ENCODE data around the gene PRUNE2. TPM values are rescaled to one million over a fixed set of nuclear protein-coding genes. Genes with fewer than 3 reads are reported as not detected.
A peak's percentile ranks its signal among the peaks of the same experiment; 100 is the strongest.

Gene PRUNE2
- total RNA-seq, 2 experiments from 2014 or later: not detected

DNA sequence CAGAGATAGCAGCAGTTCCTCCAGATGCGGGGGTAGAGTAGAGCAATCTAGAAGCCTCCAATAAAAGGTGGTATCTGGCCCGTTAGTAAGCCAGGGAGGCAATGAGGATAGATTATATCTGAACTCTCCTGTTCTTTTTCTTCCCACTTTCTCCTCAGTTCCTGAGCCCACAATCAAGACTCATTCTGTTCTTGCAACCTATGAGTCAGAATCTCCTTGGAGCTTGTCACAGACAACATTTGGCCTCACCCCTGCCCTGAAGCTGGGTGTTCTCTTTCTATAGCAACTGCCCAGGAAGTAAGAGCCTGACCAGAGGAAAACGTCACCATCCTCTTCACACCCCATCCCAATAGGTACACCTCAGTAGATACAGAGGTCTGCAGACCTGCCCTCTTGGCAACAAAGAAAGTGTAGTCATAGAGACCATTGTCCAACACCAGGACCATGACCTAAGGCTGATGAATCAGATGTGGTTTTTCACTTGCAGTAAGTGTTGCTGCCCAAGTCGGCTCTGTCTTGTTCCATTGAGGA is 218.0 kb downstream of the PRUNE2 start:
- ATAC-seq (ENCODE audit: poor library complexity): no peak
- H3K9me3 Mint-ChIP-seq: no peaks in the 10 kb centered on the region
- H3K36me3 Mint-ChIP-seq (ENCODE audit: low read depth): no peaks in the 10 kb centered on the region
- DNase-seq: peak in 2 of 14 experiments; percentile 7 to 35
- Histone ChIP-seq H3K9me3 (ENCODE audit: control insufficient read depth in 1 of 2, insufficient read depth in 1 of 2, low read length in 2 of 2) (no peaks in the 10 kb centered on the region), H3K4me1 (ENCODE audit: insufficient read depth, low read length) (peaks cover 6% of the 10 kb centered on the region), H3K4me3 (ENCODE audit: low read length) (no peak overlapping the region), H3K36me3 (ENCODE audit: insufficient read depth, low read length) (no peaks in the 10 kb centered on the region), H3K27ac (ENCODE audit: low read depth in 1 of 2, low read length in 2 of 2) (no peak overlapping the region), H3K27me3 (ENCODE audit: control insufficient read depth in 1 of 2, insufficient read depth in 2 of 2, low read length in 2 of 2) (peaks cover 0 to 34% of the 10 kb centered on the region in 2 experiments)
- POLR2A ChIA-PET: no interaction called here
- intact Hi-C loops (cut with DNase I, micrococcal nuclease): loop anchor here in 1 of 2 experiments (5.0 kb wide), 1 partner anchor 1071 kb away; no protein-coding TSS in a partner anchor
- H3K4me3 Mint-ChIP-seq: no peak overlapping the region
- CTCF ChIA-PET: no interaction called here
- H3K27me3 Mint-ChIP-seq: peaks cover 30% of the 10 kb centered on the region
- no peak overlapping the region for H3K27ac Mint-ChIP-seq
- peaks cover 8% of the 10 kb centered on the region for H3K4me1 Mint-ChIP-seq (ENCODE audit: low read depth)
- TF ChIP-seq, protein P1, sequence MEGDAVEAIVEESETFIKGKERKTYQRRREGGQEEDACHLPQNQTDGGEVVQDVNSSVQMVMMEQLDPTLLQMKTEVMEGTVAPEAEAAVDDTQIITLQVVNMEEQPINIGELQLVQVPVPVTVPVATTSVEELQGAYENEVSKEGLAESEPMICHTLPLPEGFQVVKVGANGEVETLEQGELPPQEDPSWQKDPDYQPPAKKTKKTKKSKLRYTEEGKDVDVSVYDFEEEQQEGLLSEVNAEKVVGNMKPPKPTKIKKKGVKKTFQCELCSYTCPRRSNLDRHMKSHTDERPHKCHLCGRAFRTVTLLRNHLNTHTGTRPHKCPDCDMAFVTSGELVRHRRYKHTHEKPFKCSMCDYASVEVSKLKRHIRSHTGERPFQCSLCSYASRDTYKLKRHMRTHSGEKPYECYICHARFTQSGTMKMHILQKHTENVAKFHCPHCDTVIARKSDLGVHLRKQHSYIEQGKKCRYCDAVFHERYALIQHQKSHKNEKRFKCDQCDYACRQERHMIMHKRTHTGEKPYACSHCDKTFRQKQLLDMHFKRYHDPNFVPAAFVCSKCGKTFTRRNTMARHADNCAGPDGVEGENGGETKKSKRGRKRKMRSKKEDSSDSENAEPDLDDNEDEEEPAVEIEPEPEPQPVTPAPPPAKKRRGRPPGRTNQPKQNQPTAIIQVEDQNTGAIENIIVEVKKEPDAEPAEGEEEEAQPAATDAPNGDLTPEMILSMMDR (IDR thresholded peaks at IDR 0.05): no peak

DNA sequence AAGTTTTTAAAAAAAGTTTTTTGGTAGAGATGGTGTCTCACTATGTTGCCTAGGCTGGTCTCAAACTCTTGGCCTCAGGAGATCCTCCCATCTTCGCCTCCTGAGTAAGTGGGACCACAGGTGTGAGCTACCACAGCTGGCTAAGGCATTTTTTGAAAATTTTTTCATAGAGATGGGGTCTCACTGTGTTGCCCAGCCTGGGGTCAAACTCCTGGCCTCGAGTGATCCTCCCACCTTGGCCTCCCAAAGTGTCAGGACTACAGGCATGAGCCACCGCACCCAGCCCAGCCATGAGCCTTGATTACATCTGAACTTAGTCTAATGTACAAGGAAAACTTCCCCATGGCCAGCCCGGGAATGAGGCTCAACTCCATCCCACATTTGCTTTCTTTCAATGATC is 219.2 kb downstream of the PRUNE2 start:
- Histone ChIP-seq H3K36me3 (ENCODE audit: insufficient read depth, low read length) (no peaks in the 10 kb centered on the region), H3K27ac (ENCODE audit: low read depth in 1 of 2, low read length in 2 of 2) (no peak overlapping the region), H3K4me1 (ENCODE audit: insufficient read depth, low read length) (peaks cover 2% of the 10 kb centered on the region), H3K9me3 (ENCODE audit: control insufficient read depth in 1 of 2, insufficient read depth in 1 of 2, low read length in 2 of 2) (no peaks in the 10 kb centered on the region), H3K27me3 (ENCODE audit: control insufficient read depth in 1 of 2, insufficient read depth in 2 of 2, low read length in 2 of 2) (peaks cover 0 to 26% of the 10 kb centered on the region in 2 experiments), H3K4me3 (ENCODE audit: low read length) (no peak overlapping the region)
- H3K27ac Mint-ChIP-seq: no peak overlapping the region
- H3K9me3 Mint-ChIP-seq: no peaks in the 10 kb centered on the region
- ATAC-seq (ENCODE audit: poor library complexity): no peak
- ChIA-PET CTCF (no interaction called here), POLR2A (no interaction called here)
- intact Hi-C loops (cut with DNase I, micrococcal nuclease): loop anchor here in 1 of 2 experiments (5.0 kb wide), 1 partner anchor 1069 kb away; no protein-coding TSS in a partner anchor
- no peak overlapping the region for H3K4me3 Mint-ChIP-seq
- TF ChIP-seq, protein P1 (IDR thresholded peaks at IDR 0.05): no peak
- H3K27me3 Mint-ChIP-seq: peaks cover 21% of the 10 kb centered on the region
- peaks cover 2% of the 10 kb centered on the region for H3K4me1 Mint-ChIP-seq (ENCODE audit: low read depth)
- no peaks in the 10 kb centered on the region for H3K36me3 Mint-ChIP-seq (ENCODE audit: low read depth)
- DNase-seq: no peak

DNA sequence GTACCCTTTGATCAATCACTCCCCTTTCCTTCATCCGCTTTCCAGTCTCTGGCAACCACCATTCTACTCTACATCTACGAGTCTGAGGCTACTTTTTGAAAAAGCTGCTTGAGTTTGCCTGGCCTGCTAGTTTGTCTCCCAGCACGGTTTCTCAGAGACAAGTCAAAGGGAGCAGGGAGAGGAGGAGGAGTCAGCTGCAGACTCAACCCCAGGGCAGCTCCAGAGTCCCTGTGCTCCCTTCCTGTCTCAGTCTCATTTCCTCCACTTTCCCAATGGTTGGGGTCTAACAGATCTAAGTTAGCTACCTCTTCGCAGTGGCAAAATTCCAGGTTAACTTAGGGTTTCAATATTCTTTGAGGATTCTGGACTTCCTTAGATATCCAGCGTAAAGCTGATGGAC is 221.7 kb downstream of the PRUNE2 start:
- H3K4me3 ChIP-seq (ENCODE audit: low read length): no peak overlapping the region
- no peaks in the 10 kb centered on the region for H3K36me3 Mint-ChIP-seq (ENCODE audit: low read depth)
- CTCF ChIA-PET: no interaction called here

More for the DNA sequence above, 221.7 kb downstream of the PRUNE2 start:
- Histone ChIP-seq H3K27ac (ENCODE audit: low read depth in 1 of 2, low read length in 2 of 2) (no peak overlapping the region), H3K36me3 (ENCODE audit: insufficient read depth, low read length) (no peaks in the 10 kb centered on the region), H3K9me3 (ENCODE audit: control insufficient read depth in 1 of 2, insufficient read depth in 1 of 2, low read length in 2 of 2) (no peaks in the 10 kb centered on the region), H3K27me3 (ENCODE audit: control insufficient read depth in 1 of 2, insufficient read depth in 2 of 2, low read length in 2 of 2) (peaks cover 0 to 1% of the 10 kb centered on the region in 2 experiments), H3K4me1 (ENCODE audit: insufficient read depth, low read length) (no peaks in the 10 kb centered on the region)
- POLR2A ChIA-PET: no interaction called here
- intact Hi-C loops (cut with DNase I, micrococcal nuclease): no loop called here
- Mint-ChIP-seq H3K27me3 (no peaks in the 10 kb centered on the region), H3K4me1 (ENCODE audit: low read depth) (no peaks in the 10 kb centered on the region), H3K9me3 (no peaks in the 10 kb centered on the region), H3K27ac (no peak overlapping the region), H3K4me3 (no peak overlapping the region)
- DNase-seq (no peak), ATAC-seq (ENCODE audit: poor library complexity) (no peak)
- TF ChIP-seq, protein P1 (IDR thresholded peaks at IDR 0.05): no peak
